Daoy (cell line): ENCODE measurements around the gene LSM10. TPM values are rescaled to one million over a fixed set of nuclear protein-coding genes. Genes with fewer than 3 reads are reported as not detected.

Experiments used
- DNase-seq: peaks from one replicate; pipeline ENCODE4 v3.0.0-alpha.2; 2015; ENCODE audit warnings: low read depth
- total RNA-seq: library from RNA; depleted of rRNA; stranded (reverse); fragments of >200 nt; shearing (Covaris generic); gene quantifications from 2 replicates; pipeline ENCODE4 v1.2.3, GENCODE V29; 2014; rRNA removed

The LSM10 gene
- total RNA-seq, 1 experiment from 2014 or later: 5.1 TPM

DNA sequence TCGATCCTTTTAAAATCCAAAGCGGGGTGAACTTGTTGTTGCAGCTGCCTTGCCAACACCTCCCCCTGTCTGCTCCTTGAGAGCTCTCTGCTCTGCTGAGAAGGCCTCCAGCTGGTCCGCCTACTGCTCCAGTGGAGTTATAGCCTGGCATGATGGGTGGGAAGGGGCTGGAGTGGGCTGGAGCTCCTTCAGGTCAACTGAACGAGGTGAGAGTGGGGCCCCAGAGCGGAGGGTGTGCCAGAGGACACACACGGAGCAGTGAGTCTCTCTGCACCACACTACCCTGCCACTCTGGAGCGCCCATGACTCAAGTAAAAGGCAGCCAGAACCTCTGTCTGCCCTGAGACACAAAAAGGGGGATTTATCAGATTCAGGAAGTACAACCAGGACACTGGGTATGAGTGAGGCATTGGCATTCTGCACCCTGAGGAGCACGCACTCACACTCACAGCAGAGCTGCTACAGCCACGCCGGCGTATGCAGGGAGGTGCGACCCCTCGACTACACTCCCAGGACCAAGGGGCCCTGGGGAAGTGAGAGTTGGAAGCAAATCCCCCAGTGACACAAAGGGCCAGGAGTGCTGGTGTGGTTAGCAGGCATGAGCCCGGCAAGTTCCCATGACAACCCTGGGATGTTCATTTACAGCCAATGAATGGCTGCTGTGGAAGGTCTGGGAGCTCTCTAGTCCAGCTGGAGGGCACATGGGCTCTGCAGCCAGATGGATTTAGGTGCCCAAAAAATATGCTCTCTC is 46.3 kb downstream of the LSM10 start:
- peak; percentile 96 for DNase-seq

DNA sequence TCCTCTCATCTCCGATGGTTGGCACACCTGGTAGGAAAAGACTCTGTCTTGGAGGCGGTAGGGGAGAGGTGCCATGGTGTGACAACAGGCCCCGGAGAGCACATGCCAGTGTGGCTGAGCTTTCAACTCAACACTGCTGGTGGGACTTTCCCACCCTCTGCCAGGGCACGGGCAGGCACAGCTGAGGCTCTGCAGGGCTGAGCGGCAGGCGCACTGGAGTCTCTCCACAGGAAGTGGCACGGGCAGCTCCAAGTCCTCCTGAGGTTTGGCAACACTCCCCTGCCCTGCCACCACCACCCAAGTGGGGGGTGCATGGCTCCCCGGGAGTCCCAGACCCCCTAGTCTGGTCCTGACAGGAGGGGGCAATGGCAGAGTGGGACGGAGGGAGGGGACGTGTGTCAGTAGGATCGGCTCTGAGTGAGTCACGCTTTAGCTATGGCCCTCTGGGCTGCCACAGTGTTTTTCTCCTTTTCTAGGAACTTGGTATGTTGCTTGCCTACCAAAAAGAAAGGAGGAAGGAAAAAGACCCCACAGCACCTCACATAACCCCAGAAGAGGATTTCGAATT is 47.0 kb downstream of the LSM10 start:
- peak; percentile 96 for DNase-seq

DNA sequence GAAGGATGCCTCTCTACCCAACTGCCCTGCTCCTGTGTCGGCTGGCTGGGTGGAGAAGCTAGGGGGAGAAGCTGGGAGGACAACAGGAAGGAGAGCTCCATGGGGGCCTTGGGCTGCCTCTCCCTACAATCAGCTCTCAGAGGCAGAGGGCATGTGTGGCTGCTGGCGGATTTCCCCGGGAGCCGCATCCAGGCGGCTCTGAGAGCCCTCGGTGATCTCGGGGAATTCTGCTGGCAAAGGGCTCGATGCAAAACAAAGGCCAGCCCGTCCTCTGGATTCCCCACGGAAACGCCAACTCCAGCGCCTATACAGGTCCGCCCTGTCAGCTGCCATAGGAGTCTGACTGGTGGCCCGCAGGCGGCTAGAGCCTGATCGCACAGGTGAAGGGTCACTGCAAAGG is 47.9 kb downstream of the LSM10 start:
- peak; percentile 74 for DNase-seq

DNA sequence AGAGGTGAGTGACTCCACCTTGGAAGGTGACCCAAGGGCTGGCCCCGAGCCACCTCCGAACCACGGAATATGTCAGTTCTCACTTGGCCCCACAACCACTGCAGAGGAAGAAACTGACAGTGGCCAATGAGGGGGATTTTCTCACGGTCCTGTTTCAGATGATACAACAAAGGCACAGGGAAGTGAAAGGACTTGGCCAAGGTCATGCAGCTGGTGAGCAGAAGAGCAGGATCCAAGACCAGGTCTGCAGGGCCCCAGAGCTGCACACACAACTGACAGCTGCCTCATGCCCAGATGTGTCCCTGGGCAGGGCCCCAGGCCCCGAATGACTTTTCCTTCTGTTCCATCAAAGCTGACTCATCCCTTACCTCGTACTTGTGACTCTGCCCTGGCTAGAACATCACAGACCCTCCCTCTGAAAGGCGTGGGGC is 48.5 kb downstream of the LSM10 start:
- DNase-seq: peak; percentile 78

DNA sequence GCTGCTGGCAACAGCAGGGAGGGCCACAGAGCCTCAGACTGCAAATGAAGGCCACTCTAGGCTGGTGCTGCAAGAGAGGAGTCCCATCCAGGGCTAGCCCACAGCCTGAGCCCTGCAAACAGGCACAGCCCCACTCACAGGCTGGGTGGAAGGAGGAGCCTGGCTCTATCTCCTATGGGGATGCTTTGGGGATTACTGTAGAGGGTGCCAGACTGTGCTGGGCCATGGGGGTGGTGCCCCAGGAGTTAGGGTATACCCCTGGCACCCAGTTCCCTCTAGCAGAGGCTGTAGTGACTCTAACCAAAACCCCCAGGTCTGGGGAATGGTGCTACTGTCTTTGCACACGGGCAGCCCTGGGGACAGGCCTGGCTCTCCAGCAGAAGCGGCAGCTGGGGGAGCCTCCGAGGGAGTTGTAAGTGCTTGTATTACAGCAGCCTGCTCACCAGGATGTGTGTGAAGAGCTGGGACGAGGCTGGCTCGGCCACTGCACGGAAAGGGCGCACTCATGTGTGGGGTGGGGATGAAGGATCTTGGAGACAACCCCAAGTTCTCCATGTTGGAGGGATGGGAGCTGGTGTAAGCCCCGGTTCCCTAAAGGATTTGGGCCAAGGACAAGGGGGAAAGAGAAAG is 50.9 kb downstream of the LSM10 start:
- no peak for DNase-seq

DNA sequence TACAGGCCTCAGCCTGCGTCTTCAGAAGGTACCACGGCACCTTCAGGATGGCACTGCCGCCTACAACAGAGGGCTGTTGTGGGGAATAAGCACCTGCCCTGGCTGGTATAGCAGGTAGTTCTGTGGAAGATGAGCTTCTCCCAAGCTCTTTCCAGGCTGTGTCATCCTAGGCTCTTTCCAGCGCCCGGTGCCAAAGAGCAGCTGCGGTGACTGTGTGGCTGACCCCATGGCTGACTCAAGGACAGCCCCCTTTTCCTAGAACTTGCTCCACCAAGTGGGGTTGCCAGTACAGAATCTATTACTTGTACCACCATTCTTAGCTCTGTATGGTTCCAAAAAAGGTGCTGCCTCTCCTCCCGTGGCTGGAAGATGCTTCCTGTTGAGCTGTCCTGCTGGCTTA is 52.4 kb downstream of the LSM10 start:
- no peak for DNase-seq

DNA sequence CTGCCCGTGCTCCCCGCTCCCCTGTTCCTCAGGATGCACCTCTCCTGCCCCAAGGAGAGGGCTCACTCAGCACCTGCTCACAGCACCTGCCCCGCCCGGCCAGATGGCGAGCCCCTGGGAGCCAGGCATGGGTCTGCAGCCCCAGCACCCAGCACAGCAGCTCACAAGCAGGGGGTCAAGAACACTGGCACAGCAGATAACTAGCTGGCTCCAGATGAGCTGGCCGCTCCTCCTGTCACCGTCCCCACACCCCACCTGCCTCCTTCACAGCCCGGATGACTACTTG is 53.4 kb downstream of the LSM10 start:
- DNase-seq: no peak

DNA sequence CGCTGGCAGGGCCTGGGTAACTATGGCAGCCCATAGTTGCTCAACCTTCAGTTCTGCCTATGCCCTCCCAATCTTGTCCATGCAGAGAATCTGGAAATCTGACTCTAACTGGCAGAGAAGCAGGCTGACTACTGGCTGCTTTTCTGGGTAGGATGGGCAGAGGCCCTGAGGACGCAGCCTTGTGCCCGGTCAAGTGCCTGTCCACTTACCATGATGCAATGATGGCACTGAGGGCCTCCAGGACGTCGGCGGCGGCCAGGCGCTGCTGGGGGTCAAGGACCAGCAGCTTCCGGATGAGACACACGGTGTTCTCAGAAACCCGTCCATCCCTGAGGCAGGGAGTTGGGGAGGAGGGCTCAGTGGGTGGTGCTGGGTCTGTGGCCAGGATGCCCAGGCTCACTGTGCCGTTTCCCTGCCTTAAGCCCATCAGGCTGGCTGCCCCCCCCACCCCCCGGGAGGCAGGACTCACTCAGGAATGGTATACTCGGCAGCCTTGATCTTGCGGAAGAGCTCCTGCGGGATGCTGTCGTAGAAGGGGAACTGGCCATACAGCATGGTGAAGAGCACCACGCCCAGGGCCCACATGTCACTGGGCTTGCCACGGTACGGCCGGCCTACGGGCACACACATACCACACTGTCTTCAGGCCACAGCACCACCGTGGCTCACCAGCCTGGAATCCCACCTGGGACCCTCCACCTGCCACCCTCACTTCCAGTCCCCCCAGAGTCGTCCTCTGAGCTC is 53.9 kb downstream of the LSM10 start:
- DNase-seq: no peak

Other genes starting within 250 kb of the LSM10 start
- gene TRAPPC3, start 248.4 kb downstream of the LSM10 start, total RNA-seq: 129 and 141 TPM in 2 replicates
- 183 and 236 TPM in 2 replicates for gene MAP7D1, start 241.7 kb downstream of the LSM10 start, total RNA-seq
- gene THRAP3, start 173.5 kb downstream of the LSM10 start, total RNA-seq: 57.4 and 76.3 TPM in 2 replicates
- 0.89 and 1.1 TPM in 2 replicates for gene SH3D21, start 91.5 kb downstream of the LSM10 start, total RNA-seq
- gene EVA1B, start 74.3 kb downstream of the LSM10 start, total RNA-seq: 28.1 and 44.1 TPM in 2 replicates
- 18.2 and 31.1 TPM in 2 replicates for gene STK40, start 12.0 kb downstream of the LSM10 start, total RNA-seq
- gene OSCP1, start 52.5 kb upstream of the LSM10 start, total RNA-seq: 6.3 and 16.9 TPM in 2 replicates
- 77.7 and 94.6 TPM in 2 replicates for gene MRPS15, start 66.5 kb upstream of the LSM10 start, total RNA-seq
- not detected in 2 replicates for gene CSF3R, start 85.0 kb upstream of the LSM10 start, total RNA-seq